ENCODE measurements around the gene C4orf17. TPM values are rescaled to one million over a fixed set of nuclear protein-coding genes. Genes with fewer than 3 reads are reported as not detected.

C4orf17 gene
- total RNA-seq, 1 experiment from 2014 or later = not detected

DNA sequence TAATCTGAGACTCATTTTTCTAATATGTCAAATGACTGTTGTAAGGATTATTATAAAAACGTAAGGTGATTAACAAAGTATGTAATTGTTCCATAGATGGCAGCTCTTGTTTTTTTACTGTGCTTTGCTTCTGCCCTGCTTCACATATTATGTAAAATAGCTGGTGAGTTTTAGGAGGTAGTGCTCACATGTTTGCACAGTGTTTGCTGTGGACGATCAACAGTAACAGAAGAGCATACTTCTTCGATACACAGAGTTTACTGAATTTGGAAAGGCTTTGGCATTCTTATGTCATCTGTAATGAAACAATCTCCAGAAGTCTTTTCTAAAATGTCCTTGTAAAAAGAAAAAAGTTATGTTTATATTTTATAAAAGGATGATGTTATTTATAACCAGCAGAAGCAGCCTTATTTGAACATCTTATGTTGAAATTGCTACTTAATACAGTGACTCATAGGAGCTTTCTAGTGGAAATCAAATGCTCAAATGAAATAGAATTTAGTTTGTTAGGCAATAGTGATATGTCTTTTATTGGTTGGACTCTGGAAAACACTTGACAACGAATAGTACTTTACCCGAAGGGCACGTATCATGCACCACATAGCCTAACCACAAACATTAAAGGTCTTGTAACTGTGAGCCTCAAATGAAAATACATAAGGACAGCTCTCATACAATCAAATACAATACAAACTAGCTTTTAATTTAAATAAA lies 61.9 kb downstream of the C4orf17 start:
- TF ChIP-seq, protein P1, sequence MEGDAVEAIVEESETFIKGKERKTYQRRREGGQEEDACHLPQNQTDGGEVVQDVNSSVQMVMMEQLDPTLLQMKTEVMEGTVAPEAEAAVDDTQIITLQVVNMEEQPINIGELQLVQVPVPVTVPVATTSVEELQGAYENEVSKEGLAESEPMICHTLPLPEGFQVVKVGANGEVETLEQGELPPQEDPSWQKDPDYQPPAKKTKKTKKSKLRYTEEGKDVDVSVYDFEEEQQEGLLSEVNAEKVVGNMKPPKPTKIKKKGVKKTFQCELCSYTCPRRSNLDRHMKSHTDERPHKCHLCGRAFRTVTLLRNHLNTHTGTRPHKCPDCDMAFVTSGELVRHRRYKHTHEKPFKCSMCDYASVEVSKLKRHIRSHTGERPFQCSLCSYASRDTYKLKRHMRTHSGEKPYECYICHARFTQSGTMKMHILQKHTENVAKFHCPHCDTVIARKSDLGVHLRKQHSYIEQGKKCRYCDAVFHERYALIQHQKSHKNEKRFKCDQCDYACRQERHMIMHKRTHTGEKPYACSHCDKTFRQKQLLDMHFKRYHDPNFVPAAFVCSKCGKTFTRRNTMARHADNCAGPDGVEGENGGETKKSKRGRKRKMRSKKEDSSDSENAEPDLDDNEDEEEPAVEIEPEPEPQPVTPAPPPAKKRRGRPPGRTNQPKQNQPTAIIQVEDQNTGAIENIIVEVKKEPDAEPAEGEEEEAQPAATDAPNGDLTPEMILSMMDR (IDR thresholded peaks at IDR 0.05; ENCODE audit: insufficient read depth in 1 of 2, low read depth in 1 of 2, low read length in 1 of 2, severe bottlenecking in 1 of 2, unreplicated experiment in 1 of 2) = no peak
- Histone ChIP-seq H3K27me3 (replicated peaks; ENCODE audit: control insufficient read depth, insufficient read depth, low read length) (no peaks in the 10 kb centered on the region; the same call in 1 of the 2 replicates), H3K36me3 (ENCODE audit: control insufficient read depth, insufficient read depth, low read length) (no peaks in the 10 kb centered on the region), H3K4me1 (peaks cover 11% of the 10 kb centered on the region; the same call in 1 of the 2 replicates), H3K4me3 (ENCODE audit: low read depth, low read length) (no peak overlapping the region), H3K9me3 (no peaks in the 10 kb centered on the region)
- Mint-ChIP-seq H3K9me3 (ENCODE audit: unreplicated experiment) (no peaks in the 10 kb centered on the region), H3K4me3 (ENCODE audit: unreplicated experiment) (no peak overlapping the region), H3K36me3 (ENCODE audit: insufficient read depth, unreplicated experiment) (no peaks in the 10 kb centered on the region), H3K27ac (ENCODE audit: unreplicated experiment) (no peak overlapping the region), H3K4me1 (ENCODE audit: low read depth, unreplicated experiment) (peaks cover 1% of the 10 kb centered on the region), H3K27me3 (ENCODE audit: insufficient read depth, unreplicated experiment) (peaks cover 3% of the 10 kb centered on the region)
- no peak for DNase-seq
- POLR2A ChIA-PET = no interaction called here
- intact Hi-C loops (cut with micrococcal nuclease; ENCODE audit: unreplicated experiment) = no loop called here
- CTCF ChIA-PET = no interaction called here
- no TSS peak for BruUV-seq (replicated peaks)

DNA sequence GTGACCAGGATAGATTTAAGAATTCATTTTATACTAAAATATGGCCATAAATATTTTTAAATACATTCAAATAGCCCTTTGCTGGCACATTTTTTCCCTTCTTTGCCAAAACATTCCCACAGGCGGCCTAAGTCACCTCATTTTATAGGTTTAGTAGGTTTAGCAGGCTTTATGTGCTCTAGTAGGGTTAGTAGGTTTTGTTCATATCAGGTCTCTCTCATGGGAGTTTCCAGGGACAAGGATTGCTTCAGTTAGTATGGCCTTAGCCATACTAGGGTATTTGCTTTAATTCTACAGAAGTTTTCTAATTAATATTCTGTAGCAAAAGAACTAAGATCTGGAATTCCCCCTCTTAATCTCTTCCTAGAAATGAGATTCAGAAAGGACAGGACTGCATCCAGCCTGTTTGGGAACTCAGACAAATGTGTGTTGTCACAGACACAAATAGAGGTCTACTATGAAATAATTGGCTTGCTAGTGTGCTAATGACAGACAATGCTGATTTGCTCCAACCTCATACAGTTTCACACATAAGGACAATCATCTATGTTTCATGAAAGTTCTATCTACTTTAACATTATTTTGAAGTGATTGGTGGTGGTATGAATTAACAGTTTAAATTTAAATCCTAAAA lies 63.0 kb downstream of the C4orf17 start:
- H3K36me3 Mint-ChIP-seq (ENCODE audit: insufficient read depth, unreplicated experiment) = no peaks in the 10 kb centered on the region
- Histone ChIP-seq H3K36me3 (ENCODE audit: control insufficient read depth, insufficient read depth, low read length) (no peaks in the 10 kb centered on the region; the same call in 1 of the 2 replicates), H3K4me3 (ENCODE audit: low read depth, low read length) (no peak overlapping the region), H3K27me3 (replicated peaks; ENCODE audit: control insufficient read depth, insufficient read depth, low read length) (no peaks in the 10 kb centered on the region; the same call in 1 of the 2 replicates), H3K9me3 (no peaks in the 10 kb centered on the region), H3K4me1 (peaks cover 19% of the 10 kb centered on the region; the same call in 1 of the 2 replicates)
- no peak overlapping the region for H3K27ac Mint-ChIP-seq (ENCODE audit: unreplicated experiment)
- peaks cover 3% of the 10 kb centered on the region for H3K27me3 Mint-ChIP-seq (ENCODE audit: insufficient read depth, unreplicated experiment)
- intact Hi-C loops (cut with micrococcal nuclease; ENCODE audit: unreplicated experiment) = no loop called here
- no peak overlapping the region for H3K4me3 Mint-ChIP-seq (ENCODE audit: unreplicated experiment)
- TF ChIP-seq, protein P1 (IDR thresholded peaks at IDR 0.05; ENCODE audit: insufficient read depth in 1 of 2, low read depth in 1 of 2, low read length in 1 of 2, severe bottlenecking in 1 of 2, unreplicated experiment in 1 of 2) = no peak
- CTCF ChIA-PET = no interaction called here
- no peaks in the 10 kb centered on the region for H3K9me3 Mint-ChIP-seq (ENCODE audit: unreplicated experiment)
- DNase-seq = no peak
- POLR2A ChIA-PET = no interaction called here
- BruUV-seq (replicated peaks) = no TSS peak
- peaks cover 7% of the 10 kb centered on the region for H3K4me1 Mint-ChIP-seq (ENCODE audit: low read depth, unreplicated experiment)

DNA sequence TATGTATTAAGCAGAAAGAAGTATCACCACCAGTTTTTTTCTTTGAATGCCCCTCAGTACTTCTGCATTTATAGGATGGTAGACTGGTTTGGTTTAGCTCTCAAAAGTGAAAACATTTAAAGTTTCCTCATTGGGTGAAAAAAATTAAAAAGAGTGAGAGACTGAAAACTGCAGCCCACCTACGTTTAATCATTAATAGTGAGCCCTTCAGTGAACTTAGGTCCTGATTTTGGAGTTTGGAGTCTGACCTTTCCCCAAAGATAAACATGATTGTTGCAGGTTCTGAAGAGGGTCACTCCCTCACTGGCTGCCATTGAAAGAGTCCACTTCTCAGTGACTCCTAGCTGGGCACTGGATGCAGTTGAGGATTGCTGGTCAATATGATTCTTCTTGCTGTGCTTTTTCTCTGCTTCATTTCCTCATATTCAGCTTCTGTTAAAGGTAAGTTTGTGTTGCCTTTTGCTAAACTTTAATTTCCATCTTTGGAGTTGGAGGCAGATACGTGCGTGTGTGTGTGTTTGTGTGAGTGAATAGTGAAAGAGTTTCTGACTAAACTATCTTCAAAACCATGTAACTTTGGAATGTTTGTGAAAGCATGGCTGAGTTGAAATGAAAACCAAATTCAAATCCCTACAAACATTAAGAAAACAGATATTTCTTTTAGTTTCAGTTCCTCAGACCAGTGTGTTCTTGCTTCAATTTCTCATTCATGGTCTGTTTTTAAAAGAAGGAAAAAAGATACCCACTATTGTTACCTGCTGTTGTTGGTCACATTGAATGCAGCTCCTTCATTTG lies 63.9 kb downstream of the C4orf17 start, which contains the start of gene MTTP:
TSS of gene MTTP (plus strand) at position 295 of the 795 bp plus-strand sequence. CDS start at position 381, 86 bp downstream.
- POLR2A ChIA-PET = no interaction called here
- Histone ChIP-seq H3K4me1 (peaks cover 22% of the 10 kb centered on the region; the same call in 1 of the 2 replicates), H3K4me3 (ENCODE audit: low read depth, low read length) (peak within 1 kb of the TSS; percentile 23), H3K27me3 (replicated peaks; ENCODE audit: control insufficient read depth, insufficient read depth, low read length) (no peaks in the 10 kb centered on the region; the same call in 1 of the 2 replicates), H3K9me3 (no peaks in the 10 kb centered on the region), H3K36me3 (ENCODE audit: control insufficient read depth, insufficient read depth, low read length) (no peaks in the 10 kb centered on the region; the same call in 1 of the 2 replicates)
- no peak within 1 kb of the TSS for H3K27ac Mint-ChIP-seq (ENCODE audit: unreplicated experiment)
- H3K27me3 Mint-ChIP-seq (ENCODE audit: insufficient read depth, unreplicated experiment) = peaks cover 3% of the 10 kb centered on the region
- intact Hi-C loops (cut with micrococcal nuclease; ENCODE audit: unreplicated experiment) = no loop called here
- no peaks in the 10 kb centered on the region for H3K9me3 Mint-ChIP-seq (ENCODE audit: unreplicated experiment)
- CTCF ChIA-PET = no interaction called here
- BruUV-seq (replicated peaks) = no TSS peak
- peaks cover 13% of the 10 kb centered on the region for H3K4me1 Mint-ChIP-seq (ENCODE audit: low read depth, unreplicated experiment)
- no peak for DNase-seq
- TF ChIP-seq, protein P1 (IDR thresholded peaks at IDR 0.05; ENCODE audit: insufficient read depth in 1 of 2, low read depth in 1 of 2, low read length in 1 of 2, severe bottlenecking in 1 of 2, unreplicated experiment in 1 of 2) = no peak
- no peaks in the 10 kb centered on the region for H3K36me3 Mint-ChIP-seq (ENCODE audit: insufficient read depth, unreplicated experiment)
- peak within 1 kb of the TSS; percentile 10 for H3K4me3 Mint-ChIP-seq (ENCODE audit: unreplicated experiment)

All from Caco-2 (cell line).